Nephron (organoid): ENCODE measurements around the gene NPC1.
A peak's percentile ranks its signal among the peaks of the same experiment; 100 is the strongest.

ENCODE experiments used
- H3K27ac Mint-ChIP-seq, 3 experiments: 2 replicates each; pipeline ENCODE4 v1.8.0; 2020; ENCODE audit warnings: mixed read lengths in 3 of 3, mild to moderate bottlenecking in 2 of 3, moderate library complexity in 1 of 3
- H3K27me3 Mint-ChIP-seq: 2 replicates; pipeline ENCODE4 v1.8.0; 2021; ENCODE audit warnings: low read depth, mild to moderate bottlenecking, moderate library complexity, mixed read lengths
- H3K36me3 Mint-ChIP-seq: 2 replicates; pipeline ENCODE4 v1.8.0; 2020; ENCODE audit warnings: low read depth, mixed read lengths
- H3K4me1 Mint-ChIP-seq: 2 replicates; pipeline ENCODE4 v1.8.0; 2020; ENCODE audit warnings: mixed read lengths
- H3K4me3 Mint-ChIP-seq, 3 experiments: 2 replicates each; pipeline ENCODE4 v1.8.0; 2020; ENCODE audit warnings: mild to moderate bottlenecking in 3 of 3, mixed read lengths in 3 of 3, moderate library complexity in 2 of 3
- H3K9me3 Mint-ChIP-seq: 2 replicates; pipeline ENCODE4 v1.8.0; 2020; ENCODE audit warnings: mixed read lengths
- CTCF ChIP-seq, 3 experiments: fragments of 200-600 bp; sonication (generic); IDR thresholded peaks; one replicate each; pipeline ENCODE4 v1.5.0; 2021; ENCODE audit warnings: antibody characterized with exemption in 3 of 3; ENCODE audit not compliant: unreplicated experiment in 3 of 3

Gene NPC1

DNA sequence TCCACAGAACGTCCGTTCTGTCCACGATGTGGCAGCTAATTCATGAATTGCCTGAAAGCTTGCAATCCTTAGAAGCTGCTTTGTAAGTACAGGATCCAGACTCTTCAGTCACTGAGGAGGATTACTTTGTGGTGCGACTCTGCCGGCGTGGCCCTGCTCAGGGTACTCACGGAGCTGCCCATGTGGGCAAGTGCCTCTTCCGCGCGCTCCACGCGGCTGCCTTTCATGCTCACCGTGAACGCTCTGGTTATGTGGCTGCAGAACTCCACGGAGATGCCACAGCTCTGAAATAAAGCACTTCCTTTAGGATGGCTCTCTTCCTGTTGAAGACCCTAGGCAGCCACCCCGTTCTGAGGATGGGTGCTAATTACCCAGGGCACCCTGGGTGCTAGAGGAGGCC is 52.0 kb downstream of the NPC1 start:
- Mint-ChIP-seq H3K27ac (no peak overlapping the region), H3K27me3 (no peaks in the 10 kb centered on the region), H3K4me3 (no peak overlapping the region), H3K9me3 (no peaks in the 10 kb centered on the region), H3K4me1 (peaks cover 33% of the 10 kb centered on the region), H3K36me3 (peaks cover 75% of the 10 kb centered on the region)
- TF ChIP-seq CTCF (IDR thresholded peaks at IDR 0.05; ENCODE audit: unreplicated experiment in 3 of 3), result no peak

DNA sequence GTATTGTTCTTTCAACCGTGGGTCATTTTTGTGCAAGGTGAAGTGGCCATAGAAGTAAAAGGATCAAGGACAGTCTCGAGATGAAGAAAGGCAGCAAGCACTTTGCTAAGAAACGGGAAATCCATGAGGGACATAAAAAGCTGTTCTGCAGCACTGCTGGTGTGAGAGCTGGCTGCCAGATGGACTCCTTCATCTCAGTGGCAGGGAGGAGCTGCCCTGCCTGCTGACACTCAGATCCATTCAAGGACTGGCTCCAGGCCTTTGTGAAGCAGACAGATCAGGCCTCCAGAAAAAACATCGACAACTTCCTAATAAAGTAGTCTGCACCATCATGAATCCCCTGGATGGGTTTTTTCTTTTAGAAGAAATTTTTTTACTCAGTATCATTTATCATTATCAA is 53.5 kb downstream of the NPC1 start:
- peaks cover 24% of the 10 kb centered on the region for H3K4me1 Mint-ChIP-seq
- H3K4me3 Mint-ChIP-seq, result no peak overlapping the region
- peaks cover 75% of the 10 kb centered on the region for H3K36me3 Mint-ChIP-seq
- no peak for TF ChIP-seq CTCF (IDR thresholded peaks at IDR 0.05; ENCODE audit: unreplicated experiment in 3 of 3)
- H3K27me3 Mint-ChIP-seq, result no peaks in the 10 kb centered on the region
- H3K9me3 Mint-ChIP-seq, result no peaks in the 10 kb centered on the region
- peak overlapping the region; percentile 88 to 93 (median 90) for H3K27ac Mint-ChIP-seq

- Mint-ChIP-seq H3K4me3 (no peak overlapping the region), H3K27ac (peak overlapping the region; percentile 10 to 93 (median 90)), H3K36me3 (peaks cover 71% of the 10 kb centered on the region), H3K4me1 (peaks cover 18% of the 10 kb centered on the region), H3K9me3 (no peaks in the 10 kb centered on the region), H3K27me3 (no peaks in the 10 kb centered on the region)
- no peak for TF ChIP-seq CTCF (IDR thresholded peaks at IDR 0.05; ENCODE audit: unreplicated experiment in 3 of 3)
These were observed 54.4 kb downstream of the NPC1 start for GRCh38 chr18:23531912-23532311.

- Mint-ChIP-seq H3K36me3 (peaks cover 69% of the 10 kb centered on the region), H3K4me3 (no peak overlapping the region), H3K27ac (no peak overlapping the region), H3K4me1 (peaks cover 12% of the 10 kb centered on the region), H3K27me3 (no peaks in the 10 kb centered on the region), H3K9me3 (no peaks in the 10 kb centered on the region)
- no peak for TF ChIP-seq CTCF (IDR thresholded peaks at IDR 0.05; ENCODE audit: unreplicated experiment in 3 of 3)
These were observed 56.1 kb downstream of the NPC1 start for GRCh38 chr18:23530195-23530594.

GRCh38 chr18:23529604-23530003 is 56.7 kb downstream of the NPC1 start:
- no peaks in the 10 kb centered on the region for H3K9me3 Mint-ChIP-seq
- no peak for TF ChIP-seq CTCF (IDR thresholded peaks at IDR 0.05; ENCODE audit: unreplicated experiment in 3 of 3)
- peaks cover 67% of the 10 kb centered on the region for H3K36me3 Mint-ChIP-seq
- no peaks in the 10 kb centered on the region for H3K27me3 Mint-ChIP-seq
- peaks cover 12% of the 10 kb centered on the region for H3K4me1 Mint-ChIP-seq
- no peak overlapping the region for H3K27ac Mint-ChIP-seq
- no peak overlapping the region for H3K4me3 Mint-ChIP-seq

GRCh38 chr18:23528580-23529472 is 57.5 kb downstream of the NPC1 start:
- Mint-ChIP-seq H3K4me3 (no peak overlapping the region), H3K27me3 (no peaks in the 10 kb centered on the region), H3K4me1 (peaks cover 12% of the 10 kb centered on the region), H3K36me3 (peaks cover 72% of the 10 kb centered on the region), H3K27ac (no peak overlapping the region), H3K9me3 (no peaks in the 10 kb centered on the region)
- TF ChIP-seq CTCF (IDR thresholded peaks at IDR 0.05; ENCODE audit: unreplicated experiment in 3 of 3), result no peak
